Measurements from ENCODE around the gene SPRN. TPM values are rescaled to one million over a fixed set of nuclear protein-coding genes. Genes with fewer than 3 reads are reported as not detected.

Gene SPRN
- total and polyA plus RNA-seq, 2 experiments from 2014 or later = 0.31 TPM

DNA sequence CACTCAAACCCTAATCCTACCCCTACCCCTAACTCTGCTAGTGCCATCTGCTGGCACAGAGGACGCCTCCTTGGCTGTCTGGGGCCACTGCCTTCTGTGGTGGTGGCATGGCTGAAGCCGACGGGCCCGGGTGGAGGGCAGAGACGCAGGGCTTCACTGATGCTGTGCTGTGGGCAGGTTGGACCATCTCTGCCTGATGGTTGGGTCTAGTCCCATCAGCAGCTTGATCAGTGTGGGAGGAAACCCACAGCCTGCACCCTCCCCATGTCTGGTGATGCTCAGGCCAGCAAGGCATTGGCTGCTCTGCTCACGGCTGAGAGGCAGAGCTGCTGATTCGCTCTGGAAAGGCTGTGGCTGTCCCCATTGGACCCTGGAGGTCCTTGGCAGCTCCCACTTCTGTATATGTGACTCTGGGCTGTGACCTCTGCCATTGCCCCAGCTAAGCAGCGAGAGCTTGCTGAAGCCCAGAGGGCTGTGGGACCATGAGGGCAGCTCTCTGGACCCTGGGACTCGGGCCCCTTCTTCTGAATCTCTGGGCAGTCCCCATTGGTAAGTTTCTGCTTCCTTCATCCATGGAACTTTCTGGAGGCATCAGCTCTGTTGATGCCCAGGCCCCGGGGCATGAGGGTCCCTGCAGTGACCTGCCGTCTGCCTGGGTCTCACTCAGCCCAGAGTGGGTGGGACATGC, 29.2 kb upstream of the SPRN start, which contains the start of gene SCART1:
TSS of gene SCART1 (plus strand) at position 430 of the 688 bp plus-strand sequence. CDS start at position 483, 53 bp downstream.
- H3K4me3 ChIP-seq = no peak within 1 kb of the TSS
- no peaks in the 10 kb centered on the region for H3K36me3 ChIP-seq (ENCODE audit: insufficient read depth)
- no peak for DNase-seq (ENCODE audit: low spot score)
- H3F3A ChIP-seq (replicated peaks; ENCODE audit: low read depth) = no peaks in the 10 kb centered on the region
- Mint-ChIP-seq H3K27me3 (ENCODE audit: insufficient read depth, low read depth, poor library complexity) (peaks cover 8% of the 10 kb centered on the region), H3K4me3 (no peak within 1 kb of the TSS), H3K36me3 (ENCODE audit: low read depth) (peaks cover 2% of the 10 kb centered on the region; the same call in 1 of the 3 replicates), H3K9me3 (peaks cover 63% of the 10 kb centered on the region), H3K4me1 (no peaks in the 10 kb centered on the region), H3K27ac (no peak within 1 kb of the TSS)
- no peak within 1 kb of the TSS for H3K4me2 ChIP-seq
- H3K9me2 ChIP-seq (ENCODE audit: insufficient read depth) = no peaks in the 10 kb centered on the region
- H2AFZ ChIP-seq = no peak within 1 kb of the TSS
- no peaks in the 10 kb centered on the region for H3K79me2 ChIP-seq (replicated peaks; ENCODE audit: insufficient read depth)
- no peaks in the 10 kb centered on the region for H4K20me1 ChIP-seq (replicated peaks; ENCODE audit: insufficient read depth)
- H3K4me1 ChIP-seq (ENCODE audit: insufficient read depth) = no peaks in the 10 kb centered on the region
- H3K27me3 ChIP-seq (ENCODE audit: insufficient read depth) = no peaks in the 10 kb centered on the region
- TF ChIP-seq, protein P1, sequence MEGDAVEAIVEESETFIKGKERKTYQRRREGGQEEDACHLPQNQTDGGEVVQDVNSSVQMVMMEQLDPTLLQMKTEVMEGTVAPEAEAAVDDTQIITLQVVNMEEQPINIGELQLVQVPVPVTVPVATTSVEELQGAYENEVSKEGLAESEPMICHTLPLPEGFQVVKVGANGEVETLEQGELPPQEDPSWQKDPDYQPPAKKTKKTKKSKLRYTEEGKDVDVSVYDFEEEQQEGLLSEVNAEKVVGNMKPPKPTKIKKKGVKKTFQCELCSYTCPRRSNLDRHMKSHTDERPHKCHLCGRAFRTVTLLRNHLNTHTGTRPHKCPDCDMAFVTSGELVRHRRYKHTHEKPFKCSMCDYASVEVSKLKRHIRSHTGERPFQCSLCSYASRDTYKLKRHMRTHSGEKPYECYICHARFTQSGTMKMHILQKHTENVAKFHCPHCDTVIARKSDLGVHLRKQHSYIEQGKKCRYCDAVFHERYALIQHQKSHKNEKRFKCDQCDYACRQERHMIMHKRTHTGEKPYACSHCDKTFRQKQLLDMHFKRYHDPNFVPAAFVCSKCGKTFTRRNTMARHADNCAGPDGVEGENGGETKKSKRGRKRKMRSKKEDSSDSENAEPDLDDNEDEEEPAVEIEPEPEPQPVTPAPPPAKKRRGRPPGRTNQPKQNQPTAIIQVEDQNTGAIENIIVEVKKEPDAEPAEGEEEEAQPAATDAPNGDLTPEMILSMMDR (conservative IDR thresholded peaks at IDR 0.05; ENCODE audit: low read depth in 2 of 2) = peak in 1 of 2 experiments; percentile 30; a peak in 1 of 4 replicates
- TF ChIP-seq POLR2AphosphoS5 (IDR thresholded peaks at IDR 0.05; ENCODE audit: low read depth) = no peak
- ATAC-seq = peak; percentile 31; the same call in 2 of the 3 replicates
- no peak within 1 kb of the TSS for H3K27ac ChIP-seq (ENCODE audit: low read depth)

GRCh38 chr10:133452453-133452852, 28.0 kb upstream of the SPRN start:
- Histone ChIP-seq H3K27ac (ENCODE audit: low read depth) (no peak overlapping the region), H3K4me3 (no peak overlapping the region), H4K20me1 (replicated peaks; ENCODE audit: insufficient read depth) (no peaks in the 10 kb centered on the region), H3K36me3 (ENCODE audit: insufficient read depth) (no peaks in the 10 kb centered on the region), H3K79me2 (replicated peaks; ENCODE audit: insufficient read depth) (no peaks in the 10 kb centered on the region), H3K4me2 (no peak overlapping the region), H3K9me2 (ENCODE audit: insufficient read depth) (no peaks in the 10 kb centered on the region), H2AFZ (no peak overlapping the region), H3F3A (replicated peaks; ENCODE audit: low read depth) (no peaks in the 10 kb centered on the region), H3K27me3 (ENCODE audit: insufficient read depth) (no peaks in the 10 kb centered on the region), H3K4me1 (ENCODE audit: insufficient read depth) (no peaks in the 10 kb centered on the region)
- Mint-ChIP-seq H3K4me3 (no peak overlapping the region), H3K27me3 (ENCODE audit: insufficient read depth, low read depth, poor library complexity) (peaks cover 7% of the 10 kb centered on the region), H3K4me1 (no peaks in the 10 kb centered on the region), H3K9me3 (peaks cover 70% of the 10 kb centered on the region), H3K27ac (no peak overlapping the region), H3K36me3 (ENCODE audit: low read depth) (peaks cover 7% of the 10 kb centered on the region; the same call in 1 of the 3 replicates)
- no peak for ATAC-seq
- no peak for DNase-seq (ENCODE audit: low spot score)
- TF ChIP-seq ZNF331 (CRISPR knock-in tag; IDR thresholded peaks at IDR 0.05; ENCODE audit: low read depth) (no peak), ZNF462 (CRISPR knock-in tag; IDR thresholded peaks at IDR 0.05) (no peak), EZH2 (IDR thresholded peaks at IDR 0.05; ENCODE audit: low read depth, unreplicated experiment) (no peak), NANOG (IDR thresholded peaks at IDR 0.05; ENCODE audit: borderline replicate concordance) (no peak), ZNF114 (CRISPR knock-in tag; IDR thresholded peaks at IDR 0.05) (no peak), EZH2phosphoT487 (IDR thresholded peaks at IDR 0.05; ENCODE audit: unreplicated experiment) (no peak)
- TF ChIP-seq, protein P2, sequence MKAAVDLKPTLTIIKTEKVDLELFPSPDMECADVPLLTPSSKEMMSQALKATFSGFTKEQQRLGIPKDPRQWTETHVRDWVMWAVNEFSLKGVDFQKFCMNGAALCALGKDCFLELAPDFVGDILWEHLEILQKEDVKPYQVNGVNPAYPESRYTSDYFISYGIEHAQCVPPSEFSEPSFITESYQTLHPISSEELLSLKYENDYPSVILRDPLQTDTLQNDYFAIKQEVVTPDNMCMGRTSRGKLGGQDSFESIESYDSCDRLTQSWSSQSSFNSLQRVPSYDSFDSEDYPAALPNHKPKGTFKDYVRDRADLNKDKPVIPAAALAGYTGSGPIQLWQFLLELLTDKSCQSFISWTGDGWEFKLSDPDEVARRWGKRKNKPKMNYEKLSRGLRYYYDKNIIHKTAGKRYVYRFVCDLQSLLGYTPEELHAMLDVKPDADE (IDR thresholded peaks at IDR 0.05) = no peak
- TF ChIP-seq, protein P1 (conservative IDR thresholded peaks at IDR 0.05; ENCODE audit: low read depth in 2 of 2) = no peak

All from GM23338 (cell line).